ENCODE measurements around the gene ATG2B. TPM values are rescaled to one million over a fixed set of nuclear protein-coding genes. Genes with fewer than 3 reads are reported as not detected.

Gene ATG2B, protein sequence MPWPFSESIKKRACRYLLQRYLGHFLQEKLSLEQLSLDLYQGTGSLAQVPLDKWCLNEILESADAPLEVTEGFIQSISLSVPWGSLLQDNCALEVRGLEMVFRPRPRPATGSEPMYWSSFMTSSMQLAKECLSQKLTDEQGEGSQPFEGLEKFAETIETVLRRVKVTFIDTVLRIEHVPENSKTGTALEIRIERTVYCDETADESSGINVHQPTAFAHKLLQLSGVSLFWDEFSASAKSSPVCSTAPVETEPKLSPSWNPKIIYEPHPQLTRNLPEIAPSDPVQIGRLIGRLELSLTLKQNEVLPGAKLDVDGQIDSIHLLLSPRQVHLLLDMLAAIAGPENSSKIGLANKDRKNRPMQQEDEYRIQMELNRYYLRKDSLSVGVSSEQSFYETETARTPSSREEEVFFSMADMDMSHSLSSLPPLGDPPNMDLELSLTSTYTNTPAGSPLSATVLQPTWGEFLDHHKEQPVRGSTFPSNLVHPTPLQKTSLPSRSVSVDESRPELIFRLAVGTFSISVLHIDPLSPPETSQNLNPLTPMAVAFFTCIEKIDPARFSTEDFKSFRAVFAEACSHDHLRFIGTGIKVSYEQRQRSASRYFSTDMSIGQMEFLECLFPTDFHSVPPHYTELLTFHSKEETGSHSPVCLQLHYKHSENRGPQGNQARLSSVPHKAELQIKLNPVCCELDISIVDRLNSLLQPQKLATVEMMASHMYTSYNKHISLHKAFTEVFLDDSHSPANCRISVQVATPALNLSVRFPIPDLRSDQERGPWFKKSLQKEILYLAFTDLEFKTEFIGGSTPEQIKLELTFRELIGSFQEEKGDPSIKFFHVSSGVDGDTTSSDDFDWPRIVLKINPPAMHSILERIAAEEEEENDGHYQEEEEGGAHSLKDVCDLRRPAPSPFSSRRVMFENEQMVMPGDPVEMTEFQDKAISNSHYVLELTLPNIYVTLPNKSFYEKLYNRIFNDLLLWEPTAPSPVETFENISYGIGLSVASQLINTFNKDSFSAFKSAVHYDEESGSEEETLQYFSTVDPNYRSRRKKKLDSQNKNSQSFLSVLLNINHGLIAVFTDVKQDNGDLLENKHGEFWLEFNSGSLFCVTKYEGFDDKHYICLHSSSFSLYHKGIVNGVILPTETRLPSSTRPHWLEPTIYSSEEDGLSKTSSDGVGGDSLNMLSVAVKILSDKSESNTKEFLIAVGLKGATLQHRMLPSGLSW (N-terminal part only)
- total RNA-seq (2013; cell fraction: nucleolus; rRNA removed), result 73.9 and 80.0 TPM in 2 replicates
- 13.9 and 14.3 TPM in 2 replicates for total RNA-seq (2014; rRNA removed)
- total RNA-seq (2014; rRNA removed; fragmentation: Illumina TruSeq; extraction: Trizol), result 13.5 and 16.2 TPM in 2 replicates
- 8.5 and 9.3 TPM in 2 replicates for total RNA-seq (2021)
- 4.5 TPM for polyA plus RNA-seq (2011; ENCODE audit: low read depth)
- 15.4 and 20.2 TPM in 2 replicates for polyA plus RNA-seq (2011; rRNA removed)
- 8.1 and 8.2 TPM in 2 replicates for polyA plus RNA-seq (2011; cell fraction: cytosol; rRNA removed)
- 35.1 and 49.2 TPM in 2 replicates for polyA plus RNA-seq (2011; cell fraction: nucleus; rRNA removed)
- polyA plus RNA-seq (2012), result 4.2 and 6.8 TPM in 2 replicates
- 13.1 and 15.4 TPM in 2 replicates for polyA plus RNA-seq (2014; fragmentation: Illumina TruSeq; extraction: Trizol)
- under 1 TPM; 0.84 to 0.97 TPM for polyA plus RNA-seq (2014; fragmentation: Nextera tagmentation; extraction: Ambion mirVana)
- polyA plus RNA-seq (2014; rRNA removed), result 10.3 and 10.5 TPM in 2 replicates
- 1 to 10 TPM; 2.9 to 3.8 TPM for polyA plus RNA-seq (2016; fragmentation: Nextera tagmentation; extraction: Ambion mirVana)
- 24.0 and 27.3 TPM in 2 replicates for polyA minus RNA-seq (2011; rRNA and poly(A)+ RNA removed)
- polyA minus RNA-seq (2011; cell fraction: cytosol; rRNA and poly(A)+ RNA removed), result 7.7 and 8.2 TPM in 2 replicates
- polyA minus RNA-seq (2011; cell fraction: nucleus; rRNA and poly(A)+ RNA removed), result 37.6 and 45.2 TPM in 2 replicates
- Bru-seq, nascent RNA, result percentile 68 among the genes with signal in this experiment
- percentile 81 among the genes with signal in this experiment for BruChase-seq, experiment 1, labeled RNA remaining after a 6-hour chase
- percentile 81 among the genes with signal in this experiment for BruChase-seq, experiment 2, labeled RNA remaining after a 2-hour chase
- long read RNA-seq, experiment 1, result 0 reads
- long read RNA-seq, experiment 2, partial matches to known transcripts, result 2 of 4 reads
- long read RNA-seq, experiment 2, other reads (novel, unspliced or antisense), result 2 of 4 reads

DNA sequence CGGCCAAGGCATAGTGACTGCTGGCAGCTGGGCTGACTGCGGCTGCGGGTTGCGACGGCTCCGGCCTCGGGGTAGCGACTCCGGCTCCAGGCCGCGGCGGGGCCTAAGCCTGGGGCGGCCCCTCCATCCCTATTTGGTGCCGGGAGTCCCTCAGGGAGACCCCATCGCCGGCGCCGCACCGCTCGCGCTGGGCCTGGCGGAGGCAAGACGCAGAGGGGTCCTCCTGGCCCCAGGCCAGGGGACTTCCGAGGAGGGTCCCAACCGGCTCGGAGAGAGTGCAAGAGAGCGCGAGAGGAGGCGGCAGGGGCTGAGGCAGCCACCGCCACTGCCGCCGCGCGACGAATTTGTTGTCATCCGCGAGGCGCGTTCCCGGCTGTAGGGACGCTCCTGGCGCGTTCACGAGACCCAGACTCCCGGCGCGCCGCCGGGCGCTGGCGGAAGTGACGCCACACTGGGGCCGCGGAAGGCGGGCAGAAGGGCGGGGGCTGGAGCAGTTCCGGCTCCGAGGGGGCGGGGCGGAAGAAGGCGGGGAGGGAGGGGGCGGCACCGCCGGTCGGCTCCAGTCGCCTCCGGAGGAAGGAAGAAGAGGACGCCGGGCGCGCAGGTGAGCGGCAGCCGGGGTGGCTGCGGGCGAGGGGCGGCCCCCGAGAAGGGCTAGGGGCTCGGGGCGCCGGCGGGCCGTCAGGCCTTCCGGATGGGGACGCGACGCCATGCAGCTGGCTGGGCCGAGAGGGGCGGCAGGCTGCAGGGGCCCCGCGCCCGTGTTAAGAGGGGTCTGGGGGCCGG lies at the start of gene ATG2B, which contains the start of gene GSKIP:
TSS of gene ATG2B (minus strand) at position 377 of the 786 bp plus-strand sequence. CDS start at position 12, 365 bp downstream.
TSS of gene GSKIP (plus strand) at position 562 of the 786 bp plus-strand sequence. CDS start 18,722 bp downstream, outside the sequence.
- FAIRE-seq, result no peak
- TF ChIP-seq IKZF1 (conservative IDR thresholded peaks at IDR 0.05), result peak; percentile 26; the same call in 1 of the 2 replicates
- TF ChIP-seq MXI1 (IDR thresholded peaks at IDR 0.05; ENCODE audit: low read depth, low read length), result peak; percentile 39; the same call in 1 of the 2 replicates
- TF ChIP-seq CBFB (IDR thresholded peaks at IDR 0.05; ENCODE audit: low read depth), result no peak
- 0 out of 2 replicates have a peak, but pooled peaks have one; percentile 27 for TF ChIP-seq TBL1XR1 (IDR thresholded peaks at IDR 0.05; ENCODE audit: low read depth, low read length)
- no peak for TF ChIP-seq ZNF217 (IDR thresholded peaks at IDR 0.05)
- no peak for TF ChIP-seq CHD1 (IDR thresholded peaks at IDR 0.05; ENCODE audit: low read depth, low read length)
- no peak for TF ChIP-seq KDM1A (IDR thresholded peaks at IDR 0.05; ENCODE audit: borderline replicate concordance)
- no peak for TF ChIP-seq ZBED1 (IDR thresholded peaks at IDR 0.05; ENCODE audit: borderline replicate concordance)
- TF ChIP-seq RUNX3 (IDR thresholded peaks at IDR 0.05; ENCODE audit: low read length), result 0 out of 2 replicates have a peak, but pooled peaks have one; percentile 22
- TF ChIP-seq GABPA (IDR thresholded peaks at IDR 0.05; ENCODE audit: low read depth), result peak; percentile 87
- TF ChIP-seq, protein P1, sequence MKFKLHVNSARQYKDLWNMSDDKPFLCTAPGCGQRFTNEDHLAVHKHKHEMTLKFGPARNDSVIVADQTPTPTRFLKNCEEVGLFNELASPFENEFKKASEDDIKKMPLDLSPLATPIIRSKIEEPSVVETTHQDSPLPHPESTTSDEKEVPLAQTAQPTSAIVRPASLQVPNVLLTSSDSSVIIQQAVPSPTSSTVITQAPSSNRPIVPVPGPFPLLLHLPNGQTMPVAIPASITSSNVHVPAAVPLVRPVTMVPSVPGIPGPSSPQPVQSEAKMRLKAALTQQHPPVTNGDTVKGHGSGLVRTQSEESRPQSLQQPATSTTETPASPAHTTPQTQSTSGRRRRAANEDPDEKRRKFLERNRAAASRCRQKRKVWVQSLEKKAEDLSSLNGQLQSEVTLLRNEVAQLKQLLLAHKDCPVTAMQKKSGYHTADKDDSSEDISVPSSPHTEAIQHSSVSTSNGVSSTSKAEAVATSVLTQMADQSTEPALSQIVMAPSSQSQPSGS (IDR thresholded peaks at IDR 0.05; ENCODE audit: low read length), result no peak
- TF ChIP-seq RBBP5 (conservative IDR thresholded peaks at IDR 0.05), result no peak
- TF ChIP-seq TARDBP (IDR thresholded peaks at IDR 0.05; ENCODE audit: borderline replicate concordance), result peak; percentile 22; the same call in 1 of the 2 replicates
- TF ChIP-seq HDAC2 (IDR thresholded peaks at IDR 0.05), result no peak

More for the DNA sequence above, at the start of gene ATG2B, which contains the start of gene GSKIP:
- H3K27ac ChIP-seq (ENCODE audit: control insufficient read depth, insufficient read depth), result peak within 1 kb of the TSS; percentile 76
- H3K4me1 ChIP-seq (ENCODE audit: control insufficient read depth, insufficient read depth, low read length), result peaks cover 12% of the 10 kb centered on the region
- ChIA-PET CTCF (interaction anchor here (1.0 kb wide), 1 partner anchor 27 kb away, joined by 4 read pairs; no protein-coding TSS in a partner anchor), POLR2A (interaction anchor here (0.6 to 1.1 kb wide), 2 partner anchors 20 to 1518 kb away, joined by 3 to 8 read pairs; no protein-coding TSS in a partner anchor), SMC1A (ENCODE audit: uncharacterized antibody, unreplicated experiment) (interaction anchor here (1.0 kb wide), 1 partner anchor 17 kb away, joined by 3 read pairs; no protein-coding TSS in a partner anchor), RAD21 (ENCODE audit: unreplicated experiment) (interaction anchor here (1.5 kb wide), 1 partner anchor 17 kb away, joined by 3 read pairs; no protein-coding TSS in a partner anchor)
- H2AFZ ChIP-seq (ENCODE audit: control insufficient read depth, low read depth, low read length), result peak within 1 kb of the TSS; percentile 95
- H3K4me2 ChIP-seq (ENCODE audit: control insufficient read depth, insufficient read depth), result peak within 1 kb of the TSS; percentile 94
- WGBS (ENCODE audit: insufficient coverage, insufficient replicate concordance, low lambda C conversion rate, missing lambda C conversion rate), result 2% methylated on average over 78 of the region's 92 CpGs
- peak within 1 kb of the TSS; percentile 98 for H3K4me3 ChIP-seq
- no peaks in the 10 kb centered on the region for H3K36me3 ChIP-seq (ENCODE audit: control insufficient read depth in 2 of 2, insufficient read depth in 2 of 2, low read length in 1 of 2)
- peak within 1 kb of the TSS; percentile 87 for H3K9ac ChIP-seq (ENCODE audit: control insufficient read depth, insufficient read depth, low read length)
- ATAC-seq (peak; percentile 86), DNase-seq (ENCODE audit: low read depth, low spot score) (peak; percentile 71)
- peaks cover 53% of the 10 kb centered on the region for H3K79me2 ChIP-seq (ENCODE audit: control insufficient read depth, insufficient read depth, low read length)
- intact Hi-C loops (cut with micrococcal nuclease; ENCODE audit: unreplicated experiment), result loop anchor here (1.0 kb wide), 1 partner anchor 28 kb away; no protein-coding TSS in a partner anchor
- in situ Hi-C loops (cut with MboI), result no loop called here
- H3K27me3 ChIP-seq (replicated peaks in 1 of 2; ENCODE audit: control insufficient read depth in 2 of 2, insufficient read depth in 2 of 2, low read length in 1 of 2), result no peaks in the 10 kb centered on the region
- BruUV-seq (replicated peaks), result no TSS peak
- H3K9me3 ChIP-seq (replicated peaks; ENCODE audit: control insufficient read depth, insufficient read depth, low read length), result no peaks in the 10 kb centered on the region
- H4K20me1 ChIP-seq (ENCODE audit: control insufficient read depth, insufficient read depth), result no peaks in the 10 kb centered on the region
